Measurements from ENCODE around the gene UTS2R.

The UTS2R gene

DNA sequence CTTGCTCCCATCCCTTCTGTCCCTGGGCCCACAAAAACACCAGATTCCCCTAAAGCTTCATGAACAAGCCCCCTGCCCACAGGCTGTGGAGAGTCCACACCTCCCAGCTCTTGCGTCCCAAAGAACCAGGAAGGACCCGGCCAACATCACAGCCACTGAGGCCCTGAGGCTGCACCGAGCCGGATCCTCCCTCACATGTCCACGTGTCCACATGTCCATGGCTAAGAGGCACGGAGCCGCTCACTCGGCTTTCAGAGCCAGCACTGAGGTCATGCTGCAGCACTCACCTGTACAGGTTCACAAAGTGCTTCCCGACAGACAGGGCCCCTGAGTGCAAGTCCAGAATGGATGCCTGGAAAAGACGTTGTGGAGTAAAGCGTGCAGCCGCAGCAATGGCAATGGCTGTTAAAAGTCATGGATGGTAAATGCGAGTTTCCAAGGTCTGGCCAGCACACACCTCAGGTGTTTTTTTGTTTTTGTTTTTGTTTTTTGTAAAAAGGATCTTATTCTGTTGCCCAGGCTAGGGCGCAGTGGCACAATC lies 34.6 kb downstream of the UTS2R start:
- ChIA-PET CTCF (interaction anchor here (0.6 kb wide), 1 partner anchor 18 kb away, joined by 3 read pairs; no protein-coding TSS in a partner anchor), POLR2A (no interaction called here)
- H3K9me3 ChIP-seq (ENCODE audit: control insufficient read depth, insufficient read depth, low read depth, low read length): no peaks in the 10 kb centered on the region
- TF ChIP-seq ZNF843 (tag by site-specific recombination; IDR thresholded peaks at IDR 0.05): no peak
- TF ChIP-seq ZFP37 (tag by site-specific recombination; IDR thresholded peaks at IDR 0.05): no peak
- TF ChIP-seq ZNF324 (tag by site-specific recombination; IDR thresholded peaks at IDR 0.05): no peak
- TF ChIP-seq ZNF155 (tag by site-specific recombination; IDR thresholded peaks at IDR 0.05): no peak
- TF ChIP-seq ZNF266 (tag by site-specific recombination; IDR thresholded peaks at IDR 0.05; ENCODE audit: low read depth): no peak
- no peak for TF ChIP-seq ZNF792 (tag by site-specific recombination; IDR thresholded peaks at IDR 0.05)
- TF ChIP-seq REPIN1 (tag by site-specific recombination; IDR thresholded peaks at IDR 0.05; ENCODE audit: low read depth): no peak
- TF ChIP-seq ZNF664 (tag by site-specific recombination; IDR thresholded peaks at IDR 0.05): no peak
- no peak for TF ChIP-seq ZNF211 (tag by site-specific recombination; IDR thresholded peaks at IDR 0.05; ENCODE audit: low read depth)
- TF ChIP-seq ZBTB6 (tag by site-specific recombination; IDR thresholded peaks at IDR 0.05): no peak
- TF ChIP-seq MYNN (tag by site-specific recombination; IDR thresholded peaks at IDR 0.05; ENCODE audit: borderline replicate concordance): no peak
- TF ChIP-seq ZNF121 (tag by site-specific recombination; IDR thresholded peaks at IDR 0.05): no peak
- no peak for TF ChIP-seq ZBTB48 (tag by site-specific recombination; IDR thresholded peaks at IDR 0.05)
- no peak for TF ChIP-seq ZBTB20 (tag by site-specific recombination; IDR thresholded peaks at IDR 0.05)
- TF ChIP-seq BCL11A (tag by site-specific recombination; IDR thresholded peaks at IDR 0.05; ENCODE audit: low read depth): no peak
- no peak for TF ChIP-seq ZNF394 (tag by site-specific recombination; IDR thresholded peaks at IDR 0.05; ENCODE audit: borderline replicate concordance)
- peaks cover 8 to 30% of the 10 kb centered on the region in 2 experiments; a peak in 2 of 3 replicates for H3K36me3 ChIP-seq (ENCODE audit: control insufficient read depth in 2 of 2, insufficient read depth in 1 of 2, low read length in 2 of 2)
- H3K4me3 ChIP-seq (ENCODE audit: low read depth, low read length): no peak overlapping the region
- no peaks in the 10 kb centered on the region for H3K4me1 ChIP-seq (ENCODE audit: control insufficient read depth, insufficient read depth, low read length)
- H3K27ac ChIP-seq (ENCODE audit: extremely low read depth, low read depth, low read length): no peak overlapping the region

GRCh38 chr17:82407255-82407654 lies 35.7 kb downstream of the UTS2R start:
- TF ChIP-seq ZNF548 (tag by site-specific recombination; IDR thresholded peaks at IDR 0.05) (no peak), ZNF426 (tag by site-specific recombination; IDR thresholded peaks at IDR 0.05) (no peak), ZFHX2 (tag by site-specific recombination; conservative IDR thresholded peaks at IDR 0.05) (peak; percentile 40), ZNF366 (tag by site-specific recombination; conservative IDR thresholded peaks at IDR 0.05) (no peak), ZIC2 (tag by site-specific recombination; IDR thresholded peaks at IDR 0.05) (peak; percentile 22; the same call in 1 of the 2 replicates)
- Histone ChIP-seq H3K4me1 (ENCODE audit: control insufficient read depth, insufficient read depth, low read length) (no peaks in the 10 kb centered on the region), H3K27ac (ENCODE audit: extremely low read depth, low read depth, low read length) (no peak overlapping the region), H3K36me3 (ENCODE audit: control insufficient read depth in 2 of 2, insufficient read depth in 1 of 2, low read length in 2 of 2) (peaks cover 3 to 23% of the 10 kb centered on the region in 2 experiments; a peak in 2 of 3 replicates), H3K9me3 (ENCODE audit: control insufficient read depth, insufficient read depth, low read depth, low read length) (no peaks in the 10 kb centered on the region), H3K4me3 (ENCODE audit: low read depth, low read length) (no peak overlapping the region)
- ChIA-PET CTCF (interaction anchor here (0.7 to 1.0 kb wide), 2 partner anchors 18 to 211 kb away, joined by 3 to 6 read pairs; no protein-coding TSS in a partner anchor), POLR2A (no interaction called here)

GRCh38 chr17:82408288-82408937 lies 36.8 kb downstream of the UTS2R start:
- Histone ChIP-seq H3K4me3 (ENCODE audit: low read depth, low read length) (no peak overlapping the region), H3K27ac (ENCODE audit: extremely low read depth, low read depth, low read length) (no peak overlapping the region), H3K9me3 (ENCODE audit: control insufficient read depth, insufficient read depth, low read depth, low read length) (no peaks in the 10 kb centered on the region), H3K36me3 (ENCODE audit: control insufficient read depth in 2 of 2, insufficient read depth in 1 of 2, low read length in 2 of 2) (peaks cover 0 to 23% of the 10 kb centered on the region in 2 experiments; a peak in 2 of 3 replicates), H3K4me1 (ENCODE audit: control insufficient read depth, insufficient read depth, low read length) (0 out of 2 replicates have a peak, but pooled peaks cover 6% of the 10 kb centered on the region)
- POLR2A ChIA-PET: no interaction called here
- CTCF ChIA-PET: no interaction called here
- TF ChIP-seq, protein P1, sequence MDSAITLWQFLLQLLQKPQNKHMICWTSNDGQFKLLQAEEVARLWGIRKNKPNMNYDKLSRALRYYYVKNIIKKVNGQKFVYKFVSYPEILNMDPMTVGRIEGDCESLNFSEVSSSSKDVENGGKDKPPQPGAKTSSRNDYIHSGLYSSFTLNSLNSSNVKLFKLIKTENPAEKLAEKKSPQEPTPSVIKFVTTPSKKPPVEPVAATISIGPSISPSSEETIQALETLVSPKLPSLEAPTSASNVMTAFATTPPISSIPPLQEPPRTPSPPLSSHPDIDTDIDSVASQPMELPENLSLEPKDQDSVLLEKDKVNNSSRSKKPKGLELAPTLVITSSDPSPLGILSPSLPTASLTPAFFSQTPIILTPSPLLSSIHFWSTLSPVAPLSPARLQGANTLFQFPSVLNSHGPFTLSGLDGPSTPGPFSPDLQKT (IDR thresholded peaks at IDR 0.05; ENCODE audit: borderline replicate concordance, low read depth, low read length): no peak
- TF ChIP-seq, protein P2, sequence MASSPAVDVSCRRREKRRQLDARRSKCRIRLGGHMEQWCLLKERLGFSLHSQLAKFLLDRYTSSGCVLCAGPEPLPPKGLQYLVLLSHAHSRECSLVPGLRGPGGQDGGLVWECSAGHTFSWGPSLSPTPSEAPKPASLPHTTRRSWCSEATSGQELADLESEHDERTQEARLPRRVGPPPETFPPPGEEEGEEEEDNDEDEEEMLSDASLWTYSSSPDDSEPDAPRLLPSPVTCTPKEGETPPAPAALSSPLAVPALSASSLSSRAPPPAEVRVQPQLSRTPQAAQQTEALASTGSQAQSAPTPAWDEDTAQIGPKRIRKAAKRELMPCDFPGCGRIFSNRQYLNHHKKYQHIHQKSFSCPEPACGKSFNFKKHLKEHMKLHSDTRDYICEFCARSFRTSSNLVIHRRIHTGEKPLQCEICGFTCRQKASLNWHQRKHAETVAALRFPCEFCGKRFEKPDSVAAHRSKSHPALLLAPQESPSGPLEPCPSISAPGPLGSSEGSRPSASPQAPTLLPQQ (tag by site-specific recombination; IDR thresholded peaks at IDR 0.05): no peak
- peak; percentile 82; the same call in 1 of the 2 replicates for TF ChIP-seq ATF2 (tag by site-specific recombination; IDR thresholded peaks at IDR 0.05; ENCODE audit: low read depth)
- no peak for TF ChIP-seq SCRT2 (tag by site-specific recombination; IDR thresholded peaks at IDR 0.05)
- no peak for TF ChIP-seq MYNN (tag by site-specific recombination; IDR thresholded peaks at IDR 0.05; ENCODE audit: borderline replicate concordance)
- TF ChIP-seq, protein P3, sequence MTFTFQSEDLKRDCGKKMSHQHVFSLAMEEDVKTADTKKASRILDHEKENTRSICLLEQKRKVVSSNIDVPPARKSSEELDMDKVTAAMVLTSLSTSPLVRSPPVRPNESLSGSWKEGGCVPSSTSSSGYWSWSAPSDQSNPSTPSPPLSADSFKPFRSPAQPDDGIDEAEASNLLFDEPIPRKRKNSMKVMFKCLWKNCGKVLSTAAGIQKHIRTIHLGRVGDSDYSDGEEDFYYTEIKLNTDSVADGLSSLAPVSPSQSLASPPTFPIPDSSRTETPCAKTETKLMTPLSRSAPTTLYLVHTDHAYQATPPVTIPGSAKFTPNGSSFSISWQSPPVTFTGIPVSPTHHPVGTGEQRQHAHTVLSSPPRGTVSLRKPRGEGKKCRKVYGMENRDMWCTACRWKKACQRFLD (tag by site-specific recombination; IDR thresholded peaks at IDR 0.05): no peak
